HG03432 (cell line): ENCODE results near the gene ANKRD13C.

Source experiments
- ATAC-seq: cut with Tn5 transposase; IDR thresholded peaks from one replicate; pipeline ENCODE4 v1.9.1; 2021; ENCODE audit warnings: mild to moderate bottlenecking, moderate library complexity; ENCODE audit not compliant: unreplicated experiment

ANKRD13C gene

DNA sequence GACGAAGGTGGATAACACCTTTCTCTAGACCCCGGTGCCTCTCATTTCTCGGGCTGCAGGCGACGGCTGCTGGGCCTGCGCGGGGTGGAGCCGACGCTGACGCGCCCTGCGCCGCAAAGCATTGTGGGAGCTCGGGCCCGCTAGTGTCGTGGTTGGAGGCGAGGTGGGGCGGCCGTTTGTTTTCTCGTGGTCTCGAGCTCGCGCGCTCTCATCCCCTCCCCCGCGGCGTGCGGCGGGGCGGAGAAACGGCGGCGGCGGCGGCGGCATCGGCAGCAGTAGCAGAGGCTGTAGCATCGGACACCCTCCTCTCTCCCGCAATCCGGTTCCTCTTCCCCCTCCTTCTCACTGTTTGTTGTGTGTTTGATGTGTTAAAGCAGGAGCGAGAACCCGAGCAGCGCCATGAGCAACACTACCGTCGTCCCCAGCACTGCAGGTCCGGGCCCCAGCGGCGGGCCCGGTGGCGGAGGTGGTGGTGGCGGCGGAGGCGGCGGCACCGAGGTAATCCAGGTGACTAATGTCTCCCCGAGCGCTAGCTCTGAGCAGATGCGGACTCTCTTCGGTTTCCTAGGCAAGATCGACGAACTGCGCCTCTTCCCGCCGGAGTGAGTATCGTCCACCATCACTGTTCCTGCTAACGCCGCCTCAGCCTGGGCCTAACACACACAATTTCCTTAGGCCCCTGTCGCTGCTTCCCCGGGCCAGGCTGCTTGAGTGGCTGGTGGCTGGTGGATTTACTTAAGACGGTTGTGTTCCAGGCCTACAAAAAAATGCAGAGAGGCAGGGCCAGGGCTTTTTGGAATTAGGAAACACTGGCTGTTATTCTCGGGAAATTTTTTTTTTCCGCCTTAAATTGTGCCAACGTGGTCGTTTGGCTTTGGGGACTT lies 133.0 kb downstream of the ANKRD13C start, which contains the start of gene SRSF11:
SRSF11 (plus strand) TSS at position 143 of the 884 bp plus-strand sequence; CDS start at position 400, 257 bp downstream.
- ATAC-seq = peak; percentile 98

GRCh38 chr1:70220517-70221237 lies 133.8 kb downstream of the ANKRD13C start:
- peak; percentile 6 for ATAC-seq

DNA sequence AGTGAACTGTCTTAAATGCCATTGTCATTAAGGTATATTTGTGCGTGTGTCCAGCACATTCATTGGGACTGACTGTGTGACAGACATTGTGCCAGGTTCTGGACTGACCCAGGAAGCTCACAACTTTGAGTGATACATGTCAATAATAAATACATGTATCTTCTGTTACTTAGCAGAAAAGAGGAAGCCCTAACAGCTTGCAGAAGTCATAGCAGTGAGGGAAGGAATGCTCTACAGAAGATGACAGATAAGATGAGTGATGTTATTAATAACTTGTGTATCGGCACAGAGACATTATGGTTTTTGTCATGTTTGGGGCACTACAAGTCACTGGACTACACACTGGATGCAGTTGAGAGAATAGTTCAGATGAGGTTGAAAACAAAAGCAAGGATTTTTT lies 134.5 kb downstream of the ANKRD13C start:
- no peak for ATAC-seq

DNA sequence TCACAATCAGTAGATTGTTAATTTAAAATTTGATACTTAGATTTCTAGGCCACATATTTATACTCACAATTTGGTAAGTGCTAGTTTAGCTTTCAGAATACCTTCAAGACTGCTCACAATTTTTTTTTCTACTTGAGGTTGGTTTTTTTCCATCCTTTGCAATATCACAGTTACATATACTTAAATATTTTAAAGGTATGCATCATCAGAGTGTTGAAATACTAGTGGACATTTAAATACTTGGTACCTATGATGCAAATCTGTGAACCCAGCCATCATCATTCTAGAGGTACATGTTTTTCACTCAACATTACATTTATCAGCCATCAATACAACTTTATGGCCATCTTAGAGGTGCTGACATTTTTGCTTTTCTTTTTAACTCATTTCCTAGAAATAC lies 143.0 kb downstream of the ANKRD13C start:
- no peak for ATAC-seq

DNA sequence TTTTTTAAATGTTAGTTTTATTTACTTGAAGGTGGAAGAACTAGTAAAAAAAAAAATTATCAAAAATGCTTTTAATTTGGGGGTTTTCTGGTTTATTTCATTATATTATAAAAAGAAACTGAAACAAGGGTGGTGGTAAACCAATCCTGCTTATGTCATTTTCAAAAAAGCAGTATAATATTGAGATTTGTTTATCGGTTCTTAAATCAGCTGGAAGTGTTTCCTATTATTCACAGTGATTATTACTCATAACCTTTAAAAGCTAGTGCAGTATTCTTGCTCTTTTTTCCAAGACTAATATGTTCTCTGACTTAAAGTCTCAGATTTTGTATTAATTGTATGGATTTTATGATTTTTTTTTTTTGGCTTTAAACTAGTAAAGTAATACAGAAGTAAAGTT lies 143.7 kb downstream of the ANKRD13C start:
- ATAC-seq = no peak
